Right atrium auricular region (tissue), 2 donors: ENCODE measurements around the gene PRPF39. TPM values are rescaled to one million over a fixed set of nuclear protein-coding genes. Genes with fewer than 3 reads are reported as not detected.

Source experiments
- DNase-seq: peaks from one replicate; pipeline ENCODE4 v3.0.0-alpha.2; 2019; ENCODE audit warnings: low spot score
- H3K27ac ChIP-seq, 2 donors: fragments of 200-600 bp; sonication (generic); 1 replicate in 1 of 2; 2 replicates in 1 of 2; pipeline ENCODE4 v1.5.1; 2016 to 2019
- H3K27me3 ChIP-seq, 2 donors: fragments of 200-600 bp; sonication (generic); one replicate each; pipeline versions ENCODE4 v1.5.1 to v1.6.0; 2017 to 2019
- H3K36me3 ChIP-seq: fragments of 200-600 bp; sonication (generic); one replicate; pipeline ENCODE4 v1.5.1; 2016
- H3K4me1 ChIP-seq, 2 donors: fragments of 200-600 bp; sonication (generic); one replicate each; pipeline versions ENCODE4 v1.5.1 to v1.6.0; 2017 to 2019
- H3K4me3 ChIP-seq, 2 donors: fragments of 200-600 bp; sonication (generic); 1 replicate in 1 of 2; 2 replicates in 1 of 2; pipeline ENCODE4 v1.5.1; 2017 to 2019; ENCODE audit warnings: mild to moderate bottlenecking in 1 of 2, moderate library complexity in 1 of 2
- H3K9me3 ChIP-seq, 2 donors: fragments of 200-600 bp; sonication (generic); one replicate each; pipeline ENCODE4 v1.5.1; 2019
- total RNA-seq, 2 donors: library from RNA; depleted of rRNA; stranded (reverse); fragments of >200 nt; gene quantifications; one replicate each; pipeline ENCODE4 v1.1.0, GENCODE V29; 2016
- TF ChIP-seq, protein P1 (sequence below), 2 donors: fragments of 200-600 bp; sonication (generic); IDR thresholded peaks; one replicate each; pipeline ENCODE4 v1.5.1; 2019; ENCODE audit warnings: antibody characterized with exemption in 2 of 2

Gene PRPF39
- total RNA-seq, 2 donors from 2014 or later, result 7.8 to 8.0 TPM

GRCh38 chr14:45118594-45118993, 34.7 kb downstream of the PRPF39 start:
- Histone ChIP-seq H3K27ac (no peak overlapping the region), H3K9me3 (no peaks in the 10 kb centered on the region), H3K4me3 (no peak overlapping the region), H3K27me3 (no peaks in the 10 kb centered on the region), H3K4me1 (no peaks in the 10 kb centered on the region), H3K36me3 (peaks cover 86% of the 10 kb centered on the region)
- TF ChIP-seq, protein P1, sequence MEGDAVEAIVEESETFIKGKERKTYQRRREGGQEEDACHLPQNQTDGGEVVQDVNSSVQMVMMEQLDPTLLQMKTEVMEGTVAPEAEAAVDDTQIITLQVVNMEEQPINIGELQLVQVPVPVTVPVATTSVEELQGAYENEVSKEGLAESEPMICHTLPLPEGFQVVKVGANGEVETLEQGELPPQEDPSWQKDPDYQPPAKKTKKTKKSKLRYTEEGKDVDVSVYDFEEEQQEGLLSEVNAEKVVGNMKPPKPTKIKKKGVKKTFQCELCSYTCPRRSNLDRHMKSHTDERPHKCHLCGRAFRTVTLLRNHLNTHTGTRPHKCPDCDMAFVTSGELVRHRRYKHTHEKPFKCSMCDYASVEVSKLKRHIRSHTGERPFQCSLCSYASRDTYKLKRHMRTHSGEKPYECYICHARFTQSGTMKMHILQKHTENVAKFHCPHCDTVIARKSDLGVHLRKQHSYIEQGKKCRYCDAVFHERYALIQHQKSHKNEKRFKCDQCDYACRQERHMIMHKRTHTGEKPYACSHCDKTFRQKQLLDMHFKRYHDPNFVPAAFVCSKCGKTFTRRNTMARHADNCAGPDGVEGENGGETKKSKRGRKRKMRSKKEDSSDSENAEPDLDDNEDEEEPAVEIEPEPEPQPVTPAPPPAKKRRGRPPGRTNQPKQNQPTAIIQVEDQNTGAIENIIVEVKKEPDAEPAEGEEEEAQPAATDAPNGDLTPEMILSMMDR (IDR thresholded peaks at IDR 0.05), result no peak
- DNase-seq, result no peak

- H3K36me3 ChIP-seq, result peaks cover 80% of the 10 kb centered on the region
- H3K4me1 ChIP-seq, result no peaks in the 10 kb centered on the region
- TF ChIP-seq, protein P1 (IDR thresholded peaks at IDR 0.05), result no peak
- H3K9me3 ChIP-seq, result no peaks in the 10 kb centered on the region
- no peak overlapping the region for H3K4me3 ChIP-seq
- no peaks in the 10 kb centered on the region for H3K27me3 ChIP-seq
- no peak overlapping the region for H3K27ac ChIP-seq
- DNase-seq, result no peak
Measured at GRCh38 chr14:45120096-45120495, 36.2 kb downstream of the PRPF39 start.

DNA sequence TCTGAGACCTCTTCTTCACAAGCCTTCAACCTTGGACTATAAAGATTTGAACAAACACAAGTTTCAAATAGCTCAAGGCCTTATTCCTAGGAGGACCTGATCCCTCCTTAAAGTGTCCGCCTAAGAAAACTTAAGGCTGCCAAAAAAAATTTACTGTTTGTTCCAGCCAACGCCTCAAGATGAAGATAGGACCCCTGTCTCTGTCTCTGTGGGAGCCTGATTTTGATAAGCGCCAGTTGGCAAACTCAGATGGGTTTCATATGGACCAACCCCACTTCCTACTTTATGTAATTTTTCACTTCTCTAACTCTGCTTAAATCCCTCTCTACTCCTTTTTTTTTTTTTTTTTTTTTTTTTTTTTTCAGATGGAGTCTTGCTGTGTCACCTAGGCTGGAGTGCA, 39.4 kb downstream of the PRPF39 start:
- TF ChIP-seq, protein P1 (IDR thresholded peaks at IDR 0.05), result no peak
- peaks cover 49% of the 10 kb centered on the region for H3K36me3 ChIP-seq

GRCh38 chr14:45125754-45126153, 41.8 kb downstream of the PRPF39 start:
- H3K36me3 ChIP-seq, result peaks cover 24% of the 10 kb centered on the region
- DNase-seq, result no peak
- no peak overlapping the region for H3K4me3 ChIP-seq
- no peaks in the 10 kb centered on the region for H3K9me3 ChIP-seq
- H3K4me1 ChIP-seq, result no peaks in the 10 kb centered on the region
- no peak overlapping the region for H3K27ac ChIP-seq
- H3K27me3 ChIP-seq, result no peaks in the 10 kb centered on the region
- TF ChIP-seq, protein P1 (IDR thresholded peaks at IDR 0.05), result no peak

More for the DNA sequence above, 39.4 kb downstream of the PRPF39 start:
- H3K27ac ChIP-seq, result no peak overlapping the region
- H3K4me1 ChIP-seq, result no peaks in the 10 kb centered on the region
- DNase-seq, result no peak
- H3K9me3 ChIP-seq, result no peaks in the 10 kb centered on the region
- no peaks in the 10 kb centered on the region for H3K27me3 ChIP-seq
- no peak overlapping the region for H3K4me3 ChIP-seq

GRCh38 chr14:45128963-45129629, 45.2 kb downstream of the PRPF39 start:
- no peaks in the 10 kb centered on the region for H3K9me3 ChIP-seq
- H3K4me3 ChIP-seq, result no peak overlapping the region
- peaks cover 0 to 13% of the 10 kb centered on the region in 2 donors for H3K4me1 ChIP-seq
- no peak for DNase-seq
- no peaks in the 10 kb centered on the region for H3K27me3 ChIP-seq
- peaks cover 2% of the 10 kb centered on the region for H3K36me3 ChIP-seq
- TF ChIP-seq, protein P1 (IDR thresholded peaks at IDR 0.05), result no peak
- no peak overlapping the region for H3K27ac ChIP-seq

GRCh38 chr14:45133683-45134050, 49.8 kb downstream of the PRPF39 start:
- Histone ChIP-seq H3K4me3 (peak overlapping the region; percentile 67 to 70), H3K4me1 (peaks cover 0 to 34% of the 10 kb centered on the region in 2 donors), H3K9me3 (no peaks in the 10 kb centered on the region), H3K36me3 (no peaks in the 10 kb centered on the region), H3K27me3 (no peaks in the 10 kb centered on the region), H3K27ac (peak overlapping the region; percentile 84 to 86)
- TF ChIP-seq, protein P1 (IDR thresholded peaks at IDR 0.05), result no peak
- no peak for DNase-seq
